Measurements from ENCODE around the gene PRKCI. TPM values are rescaled to one million over a fixed set of nuclear protein-coding genes. Genes with fewer than 3 reads are reported as not detected.
"Not testable (repeated sequence)": the region's sequence is repeated elsewhere in the genome, so short reads cannot be mapped to it uniquely, and the experiment has no call there.

PRKCI gene
- polyA plus RNA-seq, 1 donor from 2014 or later = 12.9 TPM

- peaks cover 12% of the 10 kb centered on the region for H3K36me3 Mint-ChIP-seq
- H3K27ac Mint-ChIP-seq = no peak overlapping the region
- no peaks in the 10 kb centered on the region for H3K9me3 Mint-ChIP-seq
- H3K27me3 Mint-ChIP-seq = no peaks in the 10 kb centered on the region
- H3K4me3 Mint-ChIP-seq = no peak overlapping the region
- H3K4me1 Mint-ChIP-seq = peaks cover 0 to 6% (median 0%) of the 10 kb centered on the region in 3 donors
These were observed 74.5 kb downstream of the PRKCI start for GRCh38 chr3:170296703-170297102.

DNA sequence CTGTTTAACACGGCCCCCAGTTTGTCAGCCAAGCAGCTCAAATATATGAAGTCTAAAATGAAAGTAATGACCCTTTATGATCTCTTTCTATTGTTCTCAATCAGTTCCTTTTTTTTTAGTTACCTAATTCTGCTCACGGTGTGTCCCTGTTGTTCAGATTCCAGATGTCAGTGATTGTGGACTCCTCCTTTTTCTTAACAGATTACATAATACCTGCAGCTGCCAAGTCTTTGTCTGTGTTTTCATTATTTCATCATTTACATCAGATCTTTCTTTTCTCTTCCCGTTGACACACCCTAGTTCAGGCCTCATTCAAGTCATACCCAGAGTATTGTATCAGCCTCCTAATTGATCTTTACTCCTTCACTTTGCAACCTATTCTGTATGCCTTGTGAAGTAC, 79.2 kb downstream of the PRKCI start:
- Mint-ChIP-seq H3K36me3 (peaks cover 3% of the 10 kb centered on the region), H3K27me3 (no peaks in the 10 kb centered on the region), H3K4me1 (peaks cover 0 to 4% (median 0%) of the 10 kb centered on the region in 3 donors), H3K9me3 (no peaks in the 10 kb centered on the region), H3K27ac (no peak overlapping the region), H3K4me3 (no peak overlapping the region)

- no peaks in the 10 kb centered on the region for H3K27me3 Mint-ChIP-seq
- no peak overlapping the region for H3K27ac Mint-ChIP-seq
- peaks cover 0 to under 1% (median 0%) of the 10 kb centered on the region in 3 donors for H3K4me1 Mint-ChIP-seq
- H3K9me3 Mint-ChIP-seq = no peaks in the 10 kb centered on the region
- H3K36me3 Mint-ChIP-seq = peaks cover 3% of the 10 kb centered on the region
- H3K4me3 Mint-ChIP-seq = no peak overlapping the region
These were observed 79.8 kb downstream of the PRKCI start for GRCh38 chr3:170302008-170302407.

- Mint-ChIP-seq H3K9me3 (no peaks in the 10 kb centered on the region), H3K27me3 (no peaks in the 10 kb centered on the region), H3K4me3 (no peak overlapping the region), H3K27ac (no peak overlapping the region), H3K4me1 (peaks cover 5 to 7% (median 6%) of the 10 kb centered on the region in 3 donors), H3K36me3 (no peaks in the 10 kb centered on the region)
These were observed 83.8 kb downstream of the PRKCI start for GRCh38 chr3:170306015-170306414.

DNA sequence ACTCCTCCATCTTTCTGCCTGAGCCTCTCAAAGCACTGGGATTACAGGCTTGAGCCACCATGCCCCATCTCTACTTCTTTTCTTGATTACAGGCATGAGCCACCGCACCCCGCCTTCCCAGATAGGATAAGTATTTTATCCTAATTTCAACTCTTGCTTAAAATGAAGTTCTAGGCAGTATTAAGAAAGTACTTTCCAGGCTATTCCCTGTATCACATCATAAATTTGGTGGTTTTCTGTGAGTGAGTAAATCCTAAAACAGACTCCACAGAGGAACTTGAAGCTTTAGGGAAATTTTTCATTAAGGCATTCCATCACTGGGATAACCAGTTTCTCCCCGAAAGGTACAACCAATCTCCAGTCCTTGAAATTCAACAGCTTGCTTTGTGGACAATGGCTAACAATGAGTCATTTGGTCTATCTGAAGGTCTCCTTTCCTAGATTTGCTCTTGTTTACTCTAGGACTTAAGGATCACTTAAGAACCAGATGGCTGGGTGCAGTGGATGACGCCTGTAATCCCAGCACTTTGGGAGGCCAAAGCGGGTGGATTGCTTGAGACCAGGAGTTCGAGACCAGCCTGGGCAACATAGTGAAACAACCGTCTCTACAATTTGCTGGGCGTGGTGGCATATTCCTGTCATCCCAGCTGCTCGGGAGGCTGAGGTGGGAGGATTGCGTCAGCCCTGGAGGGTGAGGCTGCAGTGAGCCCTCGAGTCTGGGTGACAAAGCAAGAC, 85.6 kb downstream of the PRKCI start:
- Mint-ChIP-seq H3K4me1 (peaks cover 5 to 7% (median 6%) of the 10 kb centered on the region in 3 donors), H3K36me3 (no peaks in the 10 kb centered on the region), H3K9me3 (no peaks in the 10 kb centered on the region), H3K27ac (no peak overlapping the region), H3K27me3 (no peaks in the 10 kb centered on the region), H3K4me3 (no peak overlapping the region)

- Mint-ChIP-seq H3K9me3 (no peaks in the 10 kb centered on the region), H3K36me3 (no peaks in the 10 kb centered on the region), H3K27me3 (no peaks in the 10 kb centered on the region), H3K27ac (no peak overlapping the region), H3K4me1 (peaks cover 6 to 7% (median 7%) of the 10 kb centered on the region in 3 donors), H3K4me3 (no peak overlapping the region)
These were observed 86.8 kb downstream of the PRKCI start for GRCh38 chr3:170309046-170309445.

- peaks cover 2% of the 10 kb centered on the region for H3K36me3 Mint-ChIP-seq
- no peaks in the 10 kb centered on the region for H3K9me3 Mint-ChIP-seq
- H3K4me1 Mint-ChIP-seq = peaks cover 0 to 4% (median 2%) of the 10 kb centered on the region in 3 donors
- H3K27me3 Mint-ChIP-seq = no peaks in the 10 kb centered on the region
- H3K4me3 Mint-ChIP-seq = no peak overlapping the region
- no peak overlapping the region for H3K27ac Mint-ChIP-seq
These were observed 95.7 kb downstream of the PRKCI start for GRCh38 chr3:170317954-170318353.

- no peaks in the 10 kb centered on the region for H3K27me3 Mint-ChIP-seq
- H3K4me1 Mint-ChIP-seq = peaks cover 0 to 5% (median 4%) of the 10 kb centered on the region in 3 donors
These were observed 98.4 kb downstream of the PRKCI start for GRCh38 chr3:170320461-170321121.

DNA sequence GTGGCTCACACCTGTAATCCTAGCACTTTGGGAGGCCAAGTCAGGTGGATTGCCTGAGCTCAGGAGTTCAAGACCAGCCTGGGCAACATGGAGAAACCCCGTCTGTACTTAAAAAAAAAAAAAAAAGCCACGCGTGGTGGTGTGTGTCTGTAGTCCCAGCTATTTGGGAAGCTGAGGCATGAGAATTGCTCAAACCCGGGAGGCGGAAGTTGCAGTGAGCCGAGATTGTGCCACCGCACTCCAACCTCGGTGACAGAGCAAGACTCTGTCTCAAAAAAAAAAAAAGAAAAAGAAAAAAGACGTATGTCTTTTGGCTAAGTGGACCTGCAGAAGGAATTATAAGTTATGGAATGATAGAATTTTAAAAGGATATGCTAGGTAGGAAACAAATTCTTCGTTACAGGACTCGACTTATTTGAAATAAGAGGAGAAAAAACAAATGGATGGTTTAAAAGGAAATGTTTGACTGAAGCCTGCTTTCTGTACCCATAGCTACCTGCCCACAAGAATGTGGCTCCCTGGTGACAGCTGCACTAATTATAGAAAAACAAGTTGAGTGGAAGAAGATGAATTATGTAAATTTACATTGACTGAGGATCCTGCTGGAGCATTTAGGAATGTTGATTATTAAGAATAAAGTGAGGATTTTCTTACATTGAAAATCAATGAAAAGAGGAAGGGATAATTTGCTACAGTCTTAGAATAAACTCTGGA, 99.3 kb downstream of the PRKCI start:
- H3K27ac Mint-ChIP-seq = no peak overlapping the region
- peaks cover 2% of the 10 kb centered on the region for H3K36me3 Mint-ChIP-seq
- peaks cover 2 to 7% (median 7%) of the 10 kb centered on the region in 3 donors for H3K4me1 Mint-ChIP-seq
- no peak overlapping the region for H3K4me3 Mint-ChIP-seq
- no peaks in the 10 kb centered on the region for H3K27me3 Mint-ChIP-seq
- no peaks in the 10 kb centered on the region for H3K9me3 Mint-ChIP-seq

More at GRCh38 chr3:170320461-170321121, 98.4 kb downstream of the PRKCI start:
- Mint-ChIP-seq H3K9me3 (no peaks in the 10 kb centered on the region), H3K27ac (no peak overlapping the region), H3K4me3 (no peak overlapping the region), H3K36me3 (peaks cover 2% of the 10 kb centered on the region)

GRCh38 chr3:170322566-170323269, 100.5 kb downstream of the PRKCI start:
- Mint-ChIP-seq H3K9me3 (no peaks in the 10 kb centered on the region), H3K27ac (no peak overlapping the region)

GRCh38 chr3:170323331-170323730, 101.1 kb downstream of the PRKCI start:
- no peak overlapping the region for H3K4me3 Mint-ChIP-seq
- peaks cover 7 to 11% (median 9%) of the 10 kb centered on the region in 3 donors for H3K4me1 Mint-ChIP-seq
- no peak overlapping the region for H3K27ac Mint-ChIP-seq
- no peaks in the 10 kb centered on the region for H3K27me3 Mint-ChIP-seq
- peaks cover 2% of the 10 kb centered on the region for H3K36me3 Mint-ChIP-seq
- H3K9me3 Mint-ChIP-seq = no peaks in the 10 kb centered on the region

More at GRCh38 chr3:170322566-170323269, 100.5 kb downstream of the PRKCI start:
- Mint-ChIP-seq H3K4me3 (no peak overlapping the region), H3K36me3 (peaks cover 2% of the 10 kb centered on the region), H3K27me3 (no peaks in the 10 kb centered on the region), H3K4me1 (peaks cover 7 to 11% (median 9%) of the 10 kb centered on the region in 3 donors)

DNA sequence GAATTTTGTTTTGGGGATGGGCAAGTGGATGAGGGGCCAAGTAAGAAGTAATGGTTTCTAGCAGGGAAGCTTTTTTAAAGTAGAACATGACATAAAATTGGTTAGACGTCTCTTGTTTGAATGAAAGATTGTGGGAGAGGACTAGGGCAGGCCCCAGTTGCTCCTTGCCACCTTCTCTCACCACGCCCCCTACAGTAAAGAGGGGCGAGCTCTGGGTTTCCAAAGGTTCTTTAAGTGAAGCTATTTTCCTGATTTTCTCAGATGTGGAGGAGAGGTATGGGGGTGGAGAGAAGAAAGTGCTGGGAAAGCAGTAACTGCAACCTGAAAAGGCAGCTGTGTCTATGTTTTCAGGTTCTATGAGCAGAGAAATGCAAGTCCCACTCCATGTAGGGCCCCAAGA, 102.7 kb downstream of the PRKCI start:
- Mint-ChIP-seq H3K27me3 (no peaks in the 10 kb centered on the region), H3K27ac (no peak overlapping the region), H3K4me3 (no peak overlapping the region), H3K9me3 (no peaks in the 10 kb centered on the region), H3K4me1 (peaks cover 7 to 11% (median 9%) of the 10 kb centered on the region in 3 donors), H3K36me3 (peaks cover 2% of the 10 kb centered on the region)

DNA sequence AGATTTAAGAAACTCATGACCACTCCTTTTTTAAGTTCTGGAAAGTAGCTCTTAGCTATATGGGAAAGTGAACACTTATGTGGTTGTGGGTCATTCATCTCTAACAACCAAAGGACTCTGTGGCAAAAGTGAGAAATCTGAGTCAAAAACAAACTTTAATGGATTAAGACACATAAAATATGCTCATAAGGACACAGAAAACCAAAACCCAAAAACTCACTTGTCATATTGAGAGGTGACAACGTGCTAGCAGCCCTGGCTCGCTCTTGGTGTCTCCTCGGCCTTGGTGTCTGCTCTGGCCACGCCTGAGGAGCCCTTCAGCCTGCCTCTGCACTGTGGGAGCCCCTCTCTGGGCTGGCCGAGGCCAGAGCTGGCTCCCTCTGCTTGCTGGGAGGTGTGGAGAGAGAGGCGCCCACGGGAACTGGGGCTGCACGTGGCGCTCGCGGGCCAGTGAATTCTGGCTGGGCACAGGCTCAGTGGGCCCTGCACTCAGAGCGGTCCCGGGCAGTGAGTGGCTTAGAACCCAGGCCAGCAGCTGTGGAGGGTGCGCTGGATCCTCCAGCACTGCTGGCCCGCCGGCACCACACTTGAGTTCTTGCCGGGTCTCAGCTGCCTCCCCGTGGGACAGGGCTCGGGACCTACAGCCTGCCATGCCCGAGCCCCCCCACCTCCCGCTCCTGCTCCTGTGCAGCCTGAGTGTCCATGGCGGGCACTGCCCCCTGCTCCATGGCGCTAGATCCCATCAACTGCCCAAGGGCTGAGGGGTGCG, 105.0 kb downstream of the PRKCI start:
- Mint-ChIP-seq H3K4me3 (no peak overlapping the region), H3K9me3 (no peaks in the 10 kb centered on the region), H3K27me3 (no peaks in the 10 kb centered on the region), H3K27ac (no peak overlapping the region), H3K36me3 (no peaks in the 10 kb centered on the region), H3K4me1 (peaks cover 5 to 11% (median 7%) of the 10 kb centered on the region in 3 donors)

- H3K27me3 Mint-ChIP-seq, H3K36me3 Mint-ChIP-seq, H3K9me3 Mint-ChIP-seq, H3K4me3 Mint-ChIP-seq: not testable (repeated sequence)
- peaks cover 5 to 11% (median 7%) of the 10 kb centered on the region in 3 donors for H3K4me1 Mint-ChIP-seq
- peak overlapping the region in 1 of 3 donors; percentile 73 for H3K27ac Mint-ChIP-seq
These were observed 105.8 kb downstream of the PRKCI start for GRCh38 chr3:170327868-170328548.
